Thoracic aorta (tissue), 2 donors: ENCODE measurements around the gene NFIA. TPM values are rescaled to one million over a fixed set of nuclear protein-coding genes. Genes with fewer than 3 reads are reported as not detected.

ENCODE experiments used
- ATAC-seq: fragments of 150-250 bp; one replicate; pipeline ENCODE4 v1.8.0; 2017; ENCODE audit warnings: low read depth; ENCODE audit not compliant: insufficient number of reproducible peaks, low FRiP score
- DNase-seq: peaks from one replicate; pipeline ENCODE4 v3.0.0-alpha.2; 2020; ENCODE audit warnings: low spot score
- H3K27ac ChIP-seq, 2 donors: fragments of 200-600 bp; sonication (generic); 1 replicate in 1 of 2; 2 replicates in 1 of 2; pipeline ENCODE4 v1.5.1; 2016; ENCODE audit warnings: mild to moderate bottlenecking in 2 of 2, moderate library complexity in 2 of 2
- H3K27me3 ChIP-seq: fragments of 200-600 bp; sonication (generic); replicated peaks from 2 replicates; pipeline ENCODE4 v1.6.0; 2016; ENCODE audit warnings: mild to moderate bottlenecking; ENCODE audit not compliant: insufficient read depth
- H3K36me3 ChIP-seq: fragments of 200-600 bp; sonication (generic); one replicate; pipeline ENCODE4 v1.5.1; 2016
- H3K4me1 ChIP-seq, 2 donors: fragments of 200-600 bp; sonication (generic); 1 replicate in 1 of 2; 2 replicates in 1 of 2; pipeline versions ENCODE4 v1.5.1 to v1.6.0; 2016; ENCODE audit warnings: low read depth in 2 of 2, mild to moderate bottlenecking in 1 of 2; ENCODE audit not compliant: control insufficient read depth in 1 of 2
- H3K4me3 ChIP-seq: fragments of 200-600 bp; sonication (generic); 2 replicates; pipeline ENCODE4 v1.5.1; 2016; ENCODE audit warnings: mild to moderate bottlenecking
- H3K9me3 ChIP-seq: fragments of 200-600 bp; sonication (generic); 2 replicates; pipeline ENCODE4 v1.5.1; 2016
- CTCF ChIP-seq: fragments of 200-600 bp; sonication (generic); IDR thresholded peaks from one replicate; pipeline ENCODE4 v1.5.1; 2019; ENCODE audit warnings: antibody characterized with exemption
- total RNA-seq, 2 donors: library from RNA; depleted of rRNA; stranded (reverse); fragments of >200 nt; gene quantifications; one replicate each; pipeline versions ENCODE4 v1.1.0 to v1.2.3, GENCODE V29; 2016

Gene NFIA
- total RNA-seq, 2 donors from 2014 or later: 99.8 to 118 TPM

DNA sequence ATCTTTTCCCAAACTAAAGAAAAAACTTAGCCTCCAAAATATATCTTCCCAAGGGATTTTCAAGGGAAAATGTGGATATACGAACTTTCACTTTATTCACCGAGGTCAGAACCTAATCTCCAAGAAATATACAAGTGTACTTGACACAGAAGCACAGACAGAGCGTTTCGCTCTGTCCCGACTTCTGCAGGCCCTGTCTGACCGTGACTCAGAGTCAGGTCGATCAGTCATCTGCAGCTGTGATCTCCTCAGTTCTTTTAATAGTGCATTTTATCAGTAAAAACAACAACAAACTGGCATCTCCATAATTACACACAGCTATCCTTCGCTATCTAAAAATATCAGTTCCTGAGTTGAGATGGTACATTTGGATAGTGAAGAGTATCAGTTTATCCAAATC, 416.0 kb downstream of the NFIA start:
- no peak overlapping the region for H3K27ac ChIP-seq
- H3K9me3 ChIP-seq: no peaks in the 10 kb centered on the region
- ATAC-seq: no peak

DNA sequence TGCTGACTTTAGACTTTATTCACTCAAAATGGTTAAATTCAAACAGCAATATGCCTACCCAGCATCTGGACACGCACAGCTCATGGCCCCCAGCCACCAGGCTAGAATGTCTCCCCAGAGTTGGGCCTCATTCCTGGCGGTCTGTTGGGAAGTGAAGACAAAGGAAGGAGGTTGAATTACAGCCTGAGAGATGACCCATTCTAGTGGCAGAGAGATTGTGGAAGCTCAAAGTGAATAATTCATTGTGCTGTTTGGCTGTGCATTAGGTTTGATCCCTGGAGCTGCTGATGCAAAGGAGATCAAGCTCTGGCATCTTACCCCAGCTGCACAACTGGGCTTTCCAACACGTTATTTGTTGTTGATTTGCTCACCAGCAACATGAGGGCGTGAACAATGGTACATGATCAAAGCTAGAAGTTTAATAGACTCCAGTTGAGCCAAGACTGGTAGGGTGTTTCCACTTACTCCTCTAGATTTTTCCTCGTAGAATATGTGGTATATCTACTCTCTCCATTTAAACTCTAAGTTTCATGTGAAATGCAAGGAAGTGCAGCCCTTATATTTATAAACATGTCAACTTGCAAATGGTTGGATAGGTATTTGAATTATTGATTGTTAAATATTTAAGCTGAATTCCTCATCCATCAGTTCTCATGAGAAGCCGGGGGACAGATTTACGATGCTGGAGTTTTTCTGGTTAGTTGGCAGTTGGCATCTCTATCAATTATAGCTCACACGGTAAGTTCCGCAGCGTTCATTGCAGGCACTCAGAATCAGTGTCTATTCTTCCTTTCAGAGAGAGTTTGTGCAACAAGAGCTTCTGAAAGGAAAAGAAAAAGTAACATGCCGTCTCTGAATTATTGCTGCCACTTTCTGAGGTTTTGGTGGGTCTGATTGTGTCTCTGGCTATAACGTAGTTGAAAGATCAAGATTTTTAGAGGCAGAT, 419.9 kb downstream of the NFIA start:
- Histone ChIP-seq H3K36me3 (no peaks in the 10 kb centered on the region), H3K27ac (no peak overlapping the region), H3K9me3 (no peaks in the 10 kb centered on the region), H3K27me3 (no peaks in the 10 kb centered on the region), H3K4me3 (no peak overlapping the region), H3K4me1 (no peaks in the 10 kb centered on the region)
- no peak for TF ChIP-seq CTCF
- DNase-seq (no peak), ATAC-seq (no peak)

More for the DNA sequence above, 416.0 kb downstream of the NFIA start:
- no peak for TF ChIP-seq CTCF
- Histone ChIP-seq H3K27me3 (no peaks in the 10 kb centered on the region), H3K4me3 (no peak overlapping the region), H3K4me1 (peaks cover 0 to 8% of the 10 kb centered on the region in 2 donors), H3K36me3 (no peaks in the 10 kb centered on the region)
- DNase-seq: no peak

DNA sequence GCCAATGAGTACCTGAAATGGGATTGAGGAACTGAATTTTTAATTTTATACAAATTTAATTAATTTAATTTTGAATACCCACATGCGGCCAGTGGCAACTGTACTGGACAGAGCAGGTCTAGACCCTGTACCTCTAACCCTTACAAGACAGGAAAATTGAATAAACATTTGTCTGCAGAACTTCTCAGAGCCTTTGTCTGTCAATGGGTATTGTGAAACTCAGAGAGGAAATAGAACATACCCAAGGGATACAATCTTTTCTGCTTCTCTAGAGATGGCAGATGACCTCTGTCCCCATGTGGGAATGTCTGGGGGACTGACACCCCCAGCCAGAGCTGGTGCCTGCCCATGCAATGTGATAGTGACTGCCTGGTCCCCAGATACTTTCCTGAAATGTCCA, 421.9 kb downstream of the NFIA start:
- ATAC-seq (no peak), DNase-seq (no peak)
- Histone ChIP-seq H3K36me3 (no peaks in the 10 kb centered on the region), H3K27me3 (no peaks in the 10 kb centered on the region), H3K27ac (no peak overlapping the region), H3K4me3 (no peak overlapping the region), H3K9me3 (no peaks in the 10 kb centered on the region), H3K4me1 (no peaks in the 10 kb centered on the region)
- TF ChIP-seq CTCF: no peak

- no peak overlapping the region for H3K27ac ChIP-seq
- no peak overlapping the region for H3K4me3 ChIP-seq
- no peak for TF ChIP-seq CTCF
- ATAC-seq: no peak
- no peak for DNase-seq
- H3K9me3 ChIP-seq: no peaks in the 10 kb centered on the region
- no peaks in the 10 kb centered on the region for H3K36me3 ChIP-seq
- no peaks in the 10 kb centered on the region for H3K27me3 ChIP-seq
- H3K4me1 ChIP-seq: no peaks in the 10 kb centered on the region
Measured at GRCh38 chr1:61504852-61505390, 422.6 kb downstream of the NFIA start.

DNA sequence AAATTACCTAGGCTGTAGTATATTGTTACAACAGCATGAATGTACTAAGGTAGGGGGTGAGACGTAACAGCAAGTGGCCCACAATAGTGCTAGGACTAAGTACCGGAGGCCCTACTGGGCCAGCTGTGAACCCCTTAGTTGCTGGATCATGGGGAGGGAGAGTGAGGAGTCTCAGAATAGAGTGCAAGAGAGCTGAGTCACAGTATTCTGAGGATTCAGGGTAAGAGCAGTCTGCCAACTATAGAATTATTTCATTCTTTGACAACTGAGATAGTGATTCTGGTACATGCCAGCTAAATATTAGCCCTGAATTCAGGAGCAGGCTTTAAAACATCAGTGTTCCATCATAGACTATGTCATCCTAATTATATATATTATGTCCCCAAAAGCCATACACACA, 423.9 kb downstream of the NFIA start:
- DNase-seq (no peak), ATAC-seq (no peak)
- Histone ChIP-seq H3K4me3 (no peak overlapping the region), H3K9me3 (no peaks in the 10 kb centered on the region), H3K4me1 (no peaks in the 10 kb centered on the region), H3K27ac (no peak overlapping the region), H3K36me3 (no peaks in the 10 kb centered on the region), H3K27me3 (no peaks in the 10 kb centered on the region)
- no peak for TF ChIP-seq CTCF
